ENCODE results near the gene PLA2G15. TPM values are rescaled to one million over a fixed set of nuclear protein-coding genes. Genes with fewer than 3 reads are reported as not detected.

The PLA2G15 gene
- total RNA-seq, 1 donor from 2014 or later: 21.9 TPM

DNA sequence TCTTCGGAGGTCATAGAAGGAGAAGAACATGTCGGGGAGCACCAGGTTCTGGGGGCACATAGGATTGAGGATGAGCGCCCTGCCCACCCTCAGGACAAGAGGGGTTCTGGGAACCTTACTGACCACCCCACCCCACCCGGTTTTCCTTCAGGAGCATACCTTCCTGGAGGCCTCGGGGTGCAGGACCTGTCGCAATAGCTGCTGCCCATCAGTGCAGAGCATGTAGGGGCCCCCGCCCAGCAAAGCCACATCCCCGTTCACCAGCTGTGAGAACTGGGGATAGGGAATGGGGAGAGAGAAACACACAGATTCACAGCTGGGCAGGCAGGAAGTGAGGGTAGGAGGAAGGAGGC lies 11.4 kb upstream of the PLA2G15 start:
- H3K4me3 ChIP-seq: no peak overlapping the region
- intact Hi-C loops (cut with DNase I): loop anchor here (10.0 kb wide), 1 partner anchor 269 kb away; the partner anchor contains the start of gene SLC12A4
- no peaks in the 10 kb centered on the region for H3K36me3 ChIP-seq
- H3K27me3 ChIP-seq: no peaks in the 10 kb centered on the region
- H3K27ac ChIP-seq: peak overlapping the region; percentile 19 to 34
- TF ChIP-seq, protein P1, sequence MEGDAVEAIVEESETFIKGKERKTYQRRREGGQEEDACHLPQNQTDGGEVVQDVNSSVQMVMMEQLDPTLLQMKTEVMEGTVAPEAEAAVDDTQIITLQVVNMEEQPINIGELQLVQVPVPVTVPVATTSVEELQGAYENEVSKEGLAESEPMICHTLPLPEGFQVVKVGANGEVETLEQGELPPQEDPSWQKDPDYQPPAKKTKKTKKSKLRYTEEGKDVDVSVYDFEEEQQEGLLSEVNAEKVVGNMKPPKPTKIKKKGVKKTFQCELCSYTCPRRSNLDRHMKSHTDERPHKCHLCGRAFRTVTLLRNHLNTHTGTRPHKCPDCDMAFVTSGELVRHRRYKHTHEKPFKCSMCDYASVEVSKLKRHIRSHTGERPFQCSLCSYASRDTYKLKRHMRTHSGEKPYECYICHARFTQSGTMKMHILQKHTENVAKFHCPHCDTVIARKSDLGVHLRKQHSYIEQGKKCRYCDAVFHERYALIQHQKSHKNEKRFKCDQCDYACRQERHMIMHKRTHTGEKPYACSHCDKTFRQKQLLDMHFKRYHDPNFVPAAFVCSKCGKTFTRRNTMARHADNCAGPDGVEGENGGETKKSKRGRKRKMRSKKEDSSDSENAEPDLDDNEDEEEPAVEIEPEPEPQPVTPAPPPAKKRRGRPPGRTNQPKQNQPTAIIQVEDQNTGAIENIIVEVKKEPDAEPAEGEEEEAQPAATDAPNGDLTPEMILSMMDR (IDR thresholded peaks at IDR 0.05): no peak
- H3K4me1 ChIP-seq: peaks cover 11 to 16% of the 10 kb centered on the region in 2 donors
- no peaks in the 10 kb centered on the region for H3K9me3 ChIP-seq
- DNase-seq (ENCODE audit: low spot score in 2 of 2): peak in 1 of 2 donors; percentile 62

DNA sequence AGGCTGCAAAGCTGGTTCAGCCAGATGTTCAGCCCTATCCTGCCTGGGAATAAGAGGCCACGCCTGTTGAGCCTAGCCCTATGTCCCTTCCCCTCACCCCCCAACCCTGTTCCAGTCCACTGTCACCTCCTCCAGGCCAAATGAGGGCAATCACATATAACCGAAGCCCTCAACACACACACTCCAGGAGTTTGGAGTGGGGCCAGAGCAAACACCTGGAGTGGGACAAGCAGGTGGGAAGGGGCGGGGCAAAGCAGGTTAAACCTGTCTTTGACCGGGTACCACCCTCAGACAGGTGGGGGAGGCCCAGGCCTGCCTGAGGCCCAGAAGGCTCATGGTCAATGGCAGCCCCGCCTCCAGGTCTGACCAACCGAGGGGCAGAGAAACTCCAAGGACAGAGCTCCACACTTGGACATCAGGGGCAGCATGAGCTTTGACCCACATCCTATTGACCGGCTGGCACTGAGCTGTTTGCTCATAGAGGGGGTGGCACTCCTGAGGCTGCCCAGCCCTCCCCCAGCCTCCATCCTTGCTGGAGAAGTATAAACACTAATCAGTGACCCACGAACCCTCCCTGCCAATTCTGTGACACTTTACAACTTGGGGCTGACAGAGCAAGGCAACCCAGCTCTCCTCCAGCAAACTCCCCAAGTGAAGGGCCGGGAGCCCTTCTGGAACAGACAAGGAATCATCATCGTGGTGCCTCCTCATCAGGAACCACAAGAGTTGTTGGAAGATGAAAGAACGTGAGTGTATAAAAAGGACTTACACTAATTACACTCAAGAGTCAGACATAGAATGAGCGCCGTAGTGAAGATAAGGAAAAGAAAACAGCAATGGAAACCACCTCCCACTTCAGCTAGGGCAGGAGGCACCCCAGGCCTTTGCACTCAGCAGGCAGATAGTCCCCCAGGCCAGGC lies 10.7 kb upstream of the PLA2G15 start:
- Histone ChIP-seq H3K36me3 (no peaks in the 10 kb centered on the region), H3K27me3 (no peaks in the 10 kb centered on the region), H3K27ac (peak overlapping the region; percentile 19 to 34), H3K4me1 (peaks cover 11 to 16% of the 10 kb centered on the region in 2 donors), H3K4me3 (no peak overlapping the region), H3K9me3 (no peaks in the 10 kb centered on the region)
- TF ChIP-seq, protein P1 (IDR thresholded peaks at IDR 0.05): no peak
- peak in 1 of 2 donors; percentile 66 for DNase-seq (ENCODE audit: low spot score in 2 of 2)
- intact Hi-C loops (cut with DNase I): loop anchor here (5.0 to 10.0 kb wide), 2 partner anchors 270 to 427 kb away; partner anchors contain the start of genes RANBP10, SLC12A4 and TSNAXIP1

DNA sequence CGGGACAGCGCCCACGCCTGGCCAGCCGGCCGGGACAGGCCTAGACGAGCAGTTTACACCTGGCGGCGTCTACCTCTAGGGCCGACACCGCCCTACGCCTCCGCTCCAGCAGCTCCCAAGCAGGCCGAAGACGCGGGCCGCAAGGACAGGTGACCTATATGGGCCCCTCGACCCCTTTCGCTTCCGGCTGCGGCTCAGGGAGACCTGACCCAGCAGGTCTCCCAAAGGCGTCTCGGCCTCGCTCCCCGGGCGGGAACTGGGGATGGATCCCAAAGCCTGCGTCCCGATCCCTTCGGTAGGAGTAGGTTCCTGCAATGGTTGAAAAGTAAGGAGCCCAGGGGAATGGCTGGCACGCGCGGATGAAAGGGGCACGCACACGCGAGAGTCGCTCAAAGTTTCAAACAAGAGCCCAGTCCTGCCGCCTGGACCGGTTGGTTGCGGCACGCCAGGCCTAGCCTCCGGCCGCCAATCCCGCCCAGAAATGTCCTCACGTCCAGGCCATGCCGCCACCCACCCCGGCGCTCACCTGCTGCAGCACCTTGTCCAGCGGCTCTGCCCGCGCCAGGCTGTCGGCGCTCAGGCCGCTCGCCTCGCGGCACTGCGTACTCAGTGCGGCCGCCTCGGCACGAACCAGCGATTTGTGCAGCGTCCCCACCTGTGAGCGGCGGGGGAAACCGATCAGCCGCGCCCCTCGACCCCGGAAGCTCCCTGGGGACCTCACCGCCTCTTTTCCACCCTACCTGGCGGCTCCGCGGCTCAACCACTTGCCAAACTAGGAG lies 9.9 kb upstream of the PLA2G15 start:
- H3K9me3 ChIP-seq: no peaks in the 10 kb centered on the region
- TF ChIP-seq, protein P1 (IDR thresholded peaks at IDR 0.05): no peak
- no peaks in the 10 kb centered on the region for H3K36me3 ChIP-seq
- intact Hi-C loops (cut with DNase I): loop anchor here (5.0 to 10.0 kb wide), 2 partner anchors 270 to 428 kb away; partner anchors contain the start of genes RANBP10, SLC12A4 and TSNAXIP1
- peak overlapping the region; percentile 43 to 69 for H3K4me3 ChIP-seq
- H3K4me1 ChIP-seq: peaks cover 11 to 16% of the 10 kb centered on the region in 2 donors
- peak in 1 of 2 donors; percentile 66 for DNase-seq (ENCODE audit: low spot score in 2 of 2)
- peak overlapping the region; percentile 78 to 92 for H3K27ac ChIP-seq
- no peaks in the 10 kb centered on the region for H3K27me3 ChIP-seq

DNA sequence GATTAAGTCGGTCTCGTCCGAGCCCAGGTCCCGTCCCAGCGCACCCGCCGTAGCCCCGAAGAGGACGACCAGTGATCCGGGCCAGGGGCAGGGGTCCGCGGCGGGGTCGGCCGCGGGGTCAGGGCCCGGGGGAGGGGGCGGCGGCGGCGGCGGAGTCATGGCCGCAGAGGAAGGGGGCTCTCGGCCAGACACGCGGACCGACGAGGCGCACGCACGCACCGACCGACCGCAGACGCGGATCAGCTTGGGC lies 9.4 kb upstream of the PLA2G15 start, which contains the start of gene ESRP2:
ESRP2 (minus strand) TSS at position 241 of the 250 bp plus-strand sequence; CDS start at position 159, 82 bp downstream.
- intact Hi-C loops (cut with DNase I): loop anchor here (2.0 to 10.0 kb wide), 4 partner anchors 23 to 429 kb away; partner anchors contain the start of genes NFATC3, RANBP10, SLC12A4 and TSNAXIP1
- Histone ChIP-seq H3K27ac (peak within 1 kb of the TSS; percentile 78 to 92), H3K9me3 (no peaks in the 10 kb centered on the region), H3K4me1 (peaks cover 11 to 16% of the 10 kb centered on the region in 2 donors), H3K36me3 (no peaks in the 10 kb centered on the region), H3K27me3 (no peaks in the 10 kb centered on the region), H3K4me3 (peak within 1 kb of the TSS; percentile 54 to 69)
- TF ChIP-seq, protein P1 (IDR thresholded peaks at IDR 0.05): no peak
- peak in 1 of 2 donors; percentile 66 for DNase-seq (ENCODE audit: low spot score in 2 of 2)

DNA sequence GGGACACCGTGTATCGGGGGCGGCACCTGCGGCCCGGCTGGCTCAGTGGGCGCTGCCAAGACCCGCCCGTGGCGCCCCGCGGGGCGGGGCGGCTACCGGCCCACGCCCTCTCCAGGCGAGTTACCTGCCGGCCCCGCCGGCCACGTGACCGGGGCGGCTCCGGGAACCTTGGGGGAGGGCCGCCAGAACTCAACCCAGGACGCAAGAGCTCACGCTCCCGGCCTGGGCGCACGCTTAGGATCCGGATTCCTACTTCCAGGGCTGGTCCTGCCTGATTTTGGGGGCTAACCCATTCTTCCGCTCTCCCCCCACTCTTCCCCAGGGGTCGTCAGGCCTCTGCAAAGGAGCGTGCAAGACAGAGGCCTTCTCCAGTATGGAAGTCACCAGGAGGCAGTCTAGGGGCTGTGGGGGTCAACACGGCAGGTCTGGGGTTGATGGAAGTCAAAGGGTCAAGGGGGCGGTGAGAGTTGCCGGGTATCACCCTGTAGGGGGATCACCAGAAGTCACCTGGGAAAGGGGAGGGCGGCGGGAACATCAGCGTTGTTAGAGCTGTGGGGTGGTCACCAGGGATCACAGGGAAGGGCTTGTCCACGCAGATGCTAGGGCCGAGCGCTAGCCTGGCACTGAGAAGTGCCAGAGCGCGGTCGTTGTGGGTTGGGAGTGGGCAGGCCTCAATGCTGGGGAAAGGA lies 8.9 kb upstream of the PLA2G15 start:
- H3K36me3 ChIP-seq: no peaks in the 10 kb centered on the region
- intact Hi-C loops (cut with DNase I): loop anchor here (2.0 to 10.0 kb wide), 4 partner anchors 23 to 429 kb away; partner anchors contain the start of genes NFATC3, RANBP10, SLC12A4 and TSNAXIP1

More for the DNA sequence above, 8.9 kb upstream of the PLA2G15 start:
- Histone ChIP-seq H3K27ac (peak overlapping the region; percentile 78 to 92), H3K9me3 (no peaks in the 10 kb centered on the region), H3K4me3 (peak overlapping the region; percentile 54 to 69), H3K27me3 (no peaks in the 10 kb centered on the region), H3K4me1 (peaks cover 11 to 16% of the 10 kb centered on the region in 2 donors)
- DNase-seq (ENCODE audit: low spot score in 2 of 2): peak in 1 of 2 donors; percentile 72
- TF ChIP-seq, protein P1 (IDR thresholded peaks at IDR 0.05): no peak

Data from ascending aorta (tissue), 2 donors.